Epithelial cell of proximal tubule (primary cell): ENCODE results near the gene TMEM184A. TPM values are rescaled to one million over a fixed set of nuclear protein-coding genes. Genes with fewer than 3 reads are reported as not detected.

Experiments used
- DNase-seq: peaks from one replicate; pipeline ENCODE4 v3.0.0-alpha.2; 2011; ENCODE audit warnings: low read depth
- H3K4me3 ChIP-seq: 2 replicates; pipeline ENCODE4 v1.5.1; 2011; ENCODE audit warnings: low read depth, mild to moderate bottlenecking, low read length
- total RNA-seq: library from RNA; depleted of rRNA; stranded (reverse); fragments of >200 nt; gene quantifications from 2 replicates; pipeline ENCODE4 v1.2.3, GENCODE V29; 2015
- TF ChIP-seq, protein P1 (sequence below): conservative IDR thresholded peaks from 2 replicates; pipeline ENCODE4 v1.5.1; 2012; ENCODE audit warnings: low read depth, mild to moderate bottlenecking, low read length

TMEM184A gene
- total RNA-seq, 1 donor from 2014 or later: 3.6 TPM

DNA sequence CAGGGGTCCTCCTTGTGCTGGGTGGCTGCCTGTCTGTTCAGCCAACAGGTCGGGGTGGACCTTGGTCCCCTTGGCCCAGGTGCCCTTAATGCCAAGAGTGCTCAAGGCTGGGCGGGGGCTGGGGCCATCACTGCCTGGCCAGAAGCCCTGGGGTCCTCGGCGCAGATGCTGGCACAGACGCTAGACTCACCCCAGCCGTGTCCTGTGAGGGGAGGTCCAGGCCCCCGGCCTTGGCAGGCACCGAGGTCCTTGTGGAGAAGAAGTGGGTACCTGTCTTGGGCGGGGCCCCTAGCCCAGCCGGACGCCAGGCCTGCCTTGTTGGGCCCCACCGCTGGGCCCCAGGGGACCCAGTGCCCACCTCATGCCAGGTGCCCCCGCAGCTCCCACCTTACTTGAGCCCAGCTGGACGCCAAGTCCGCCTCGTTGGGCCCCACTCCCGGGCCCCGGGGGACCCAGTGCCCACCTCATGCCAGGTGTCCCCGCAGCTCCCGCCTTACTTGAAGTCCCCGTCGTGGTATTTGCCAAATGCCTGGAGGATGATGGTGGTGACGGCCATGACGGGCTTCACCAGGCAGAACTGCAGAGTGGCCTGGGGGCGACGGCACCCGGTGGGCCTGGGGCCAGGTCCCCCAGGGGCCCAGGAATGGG is 6.5 kb downstream of the TMEM184A start:
- TF ChIP-seq, protein P1, sequence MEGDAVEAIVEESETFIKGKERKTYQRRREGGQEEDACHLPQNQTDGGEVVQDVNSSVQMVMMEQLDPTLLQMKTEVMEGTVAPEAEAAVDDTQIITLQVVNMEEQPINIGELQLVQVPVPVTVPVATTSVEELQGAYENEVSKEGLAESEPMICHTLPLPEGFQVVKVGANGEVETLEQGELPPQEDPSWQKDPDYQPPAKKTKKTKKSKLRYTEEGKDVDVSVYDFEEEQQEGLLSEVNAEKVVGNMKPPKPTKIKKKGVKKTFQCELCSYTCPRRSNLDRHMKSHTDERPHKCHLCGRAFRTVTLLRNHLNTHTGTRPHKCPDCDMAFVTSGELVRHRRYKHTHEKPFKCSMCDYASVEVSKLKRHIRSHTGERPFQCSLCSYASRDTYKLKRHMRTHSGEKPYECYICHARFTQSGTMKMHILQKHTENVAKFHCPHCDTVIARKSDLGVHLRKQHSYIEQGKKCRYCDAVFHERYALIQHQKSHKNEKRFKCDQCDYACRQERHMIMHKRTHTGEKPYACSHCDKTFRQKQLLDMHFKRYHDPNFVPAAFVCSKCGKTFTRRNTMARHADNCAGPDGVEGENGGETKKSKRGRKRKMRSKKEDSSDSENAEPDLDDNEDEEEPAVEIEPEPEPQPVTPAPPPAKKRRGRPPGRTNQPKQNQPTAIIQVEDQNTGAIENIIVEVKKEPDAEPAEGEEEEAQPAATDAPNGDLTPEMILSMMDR: no peak
- no peak overlapping the region for H3K4me3 ChIP-seq
- DNase-seq: no peak

DNA sequence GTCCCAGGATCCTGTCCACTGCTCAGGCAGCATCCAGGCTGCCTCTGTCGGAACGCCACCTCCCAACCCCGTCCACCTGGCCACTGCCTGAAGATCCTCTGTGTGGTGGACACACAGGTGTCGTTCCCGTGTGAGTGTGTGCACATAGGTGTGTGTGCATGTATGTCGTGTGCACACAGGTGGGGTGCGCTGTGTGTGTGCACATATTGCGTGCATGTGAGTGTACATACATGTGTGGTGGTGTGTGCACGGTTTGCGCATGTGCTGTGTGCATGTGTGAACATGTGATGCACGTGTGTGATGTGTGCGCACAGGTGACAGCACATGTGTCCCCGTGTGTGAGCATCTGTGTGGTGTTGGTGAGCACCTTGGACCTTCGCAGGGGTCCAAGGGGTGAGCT is 7.1 kb downstream of the TMEM184A start:
- DNase-seq: no peak
- TF ChIP-seq, protein P1: no peak
- no peak overlapping the region for H3K4me3 ChIP-seq

DNA sequence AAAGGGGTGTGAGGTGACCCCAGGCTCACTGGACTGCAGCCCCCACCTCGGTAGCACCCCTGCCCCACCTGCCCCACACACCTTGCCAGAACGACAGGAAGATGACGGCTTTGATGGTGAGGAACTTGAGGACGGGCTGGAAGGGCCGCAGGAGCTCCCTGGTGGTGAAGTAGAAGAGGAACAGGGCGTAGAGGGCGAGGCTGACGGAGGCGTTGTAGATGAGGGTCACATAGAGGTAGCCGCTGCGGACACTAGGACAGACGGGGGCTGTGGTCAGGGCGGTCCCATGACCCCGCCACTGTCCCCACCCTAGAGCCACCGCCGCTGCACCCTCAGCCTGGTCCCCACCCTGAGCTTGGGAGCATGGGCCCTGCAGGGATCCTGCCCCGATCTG is 7.6 kb downstream of the TMEM184A start:
- DNase-seq: no peak
- H3K4me3 ChIP-seq: no peak overlapping the region
- TF ChIP-seq, protein P1: no peak

DNA sequence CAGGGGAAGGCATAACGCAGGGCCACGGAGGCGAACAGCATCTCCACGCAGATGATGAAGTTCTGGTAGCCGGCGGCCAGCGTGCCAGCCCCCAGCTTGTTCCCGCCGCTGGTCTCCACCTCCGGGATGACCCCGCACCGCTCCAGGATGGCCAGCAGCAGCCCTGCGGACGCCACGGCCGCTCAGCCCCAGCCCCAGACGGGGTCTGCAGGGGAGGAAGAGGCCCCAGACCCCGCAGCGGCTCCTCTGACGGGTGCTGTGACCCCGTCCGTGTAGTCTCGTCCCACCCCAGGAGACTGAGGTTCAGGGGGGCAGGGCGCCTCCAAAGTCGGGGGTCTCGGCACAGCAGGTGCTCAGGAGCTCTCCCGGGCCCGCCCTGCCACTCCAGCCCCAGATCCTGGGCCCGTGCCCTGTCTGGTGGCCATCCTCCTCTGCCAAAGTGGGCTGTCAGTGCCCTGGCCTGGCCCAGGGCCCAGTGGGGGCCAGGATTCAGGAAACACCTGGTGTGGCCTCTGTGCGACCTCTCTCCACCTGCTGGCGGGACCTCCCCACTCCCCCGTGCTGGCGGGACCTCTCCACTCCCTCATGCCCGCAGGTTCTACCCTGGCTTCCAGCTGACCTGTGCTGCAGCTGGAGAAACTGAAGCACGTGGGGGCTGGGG is 8.1 kb downstream of the TMEM184A start:
- TF ChIP-seq, protein P1: no peak

DNA sequence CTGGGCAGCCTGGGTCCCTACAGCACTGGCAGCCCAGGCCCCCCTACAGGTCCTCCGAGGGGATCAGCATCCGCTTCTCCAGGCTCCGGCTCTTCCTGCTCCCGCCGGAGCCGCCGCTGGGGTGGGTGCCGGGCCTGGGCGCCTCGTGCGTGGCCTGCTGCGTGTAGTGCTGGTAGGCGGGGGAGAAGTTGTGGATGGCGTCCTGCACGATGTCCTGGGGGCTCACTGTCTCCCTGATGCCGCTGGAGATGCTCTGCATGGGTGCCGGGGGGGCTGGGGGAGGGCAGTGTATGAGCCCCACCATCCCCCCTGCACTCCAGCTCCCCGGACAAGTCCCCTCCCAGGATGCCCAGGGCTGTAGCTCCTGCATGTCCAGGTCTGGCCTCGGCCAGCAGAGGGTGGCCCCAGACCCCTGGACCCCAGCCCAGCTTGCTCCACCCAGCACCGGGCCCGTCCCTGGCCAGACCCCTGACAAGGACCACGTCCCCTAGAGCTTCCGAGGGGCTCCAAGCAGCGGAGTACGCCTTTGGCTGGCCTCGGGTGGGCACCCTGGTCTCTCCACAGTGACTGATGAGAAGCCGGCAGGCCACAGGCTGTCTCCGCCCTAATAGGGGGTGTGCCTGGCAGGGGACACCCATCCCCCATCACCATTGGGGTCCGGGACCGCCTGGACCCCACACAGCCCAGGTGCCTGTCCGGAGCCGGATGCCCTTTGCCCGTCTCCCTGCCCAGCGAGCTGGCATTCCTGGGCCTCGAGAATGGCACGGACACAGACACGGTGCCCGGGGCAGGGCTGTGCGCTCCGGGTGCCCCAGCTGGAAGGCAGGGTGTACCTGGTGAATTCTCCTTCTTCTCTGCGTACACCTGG is 8.9 kb downstream of the TMEM184A start:
- TF ChIP-seq, protein P1: no peak
- no peak for DNase-seq
- H3K4me3 ChIP-seq: no peak overlapping the region

More for the DNA sequence above, 8.1 kb downstream of the TMEM184A start:
- DNase-seq: no peak
- H3K4me3 ChIP-seq: no peak overlapping the region

DNA sequence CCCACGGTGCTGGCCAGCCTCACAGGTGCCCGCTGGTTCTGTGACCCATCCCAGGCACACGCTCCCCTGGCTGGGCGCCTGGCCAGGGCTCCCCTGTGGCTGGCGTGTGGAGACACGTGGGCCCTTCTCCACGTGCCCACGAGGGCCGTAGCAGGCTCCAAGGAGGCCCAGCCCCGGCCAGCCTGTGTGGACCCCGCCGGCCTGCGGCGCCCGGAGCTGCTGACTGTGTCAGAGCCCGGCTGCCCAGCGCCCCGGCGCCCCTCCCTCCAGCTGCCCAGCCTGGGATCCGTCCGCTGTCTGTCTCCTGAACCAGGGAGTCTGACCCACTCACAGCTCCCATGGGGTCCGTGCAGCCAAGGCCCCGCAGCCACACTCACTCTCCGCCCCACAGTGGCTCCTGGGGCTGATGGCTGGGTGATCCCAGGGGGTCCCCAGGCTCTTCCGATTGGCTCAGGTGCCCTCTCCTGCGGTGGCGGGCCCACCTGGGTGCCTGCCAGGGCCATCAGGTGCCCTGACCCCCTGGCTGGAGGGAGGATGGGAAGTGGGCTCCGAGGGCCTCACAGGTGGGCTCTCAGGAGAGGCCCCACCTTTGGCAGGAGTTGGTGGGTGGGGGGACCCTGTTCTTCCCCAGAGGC is 9.6 kb downstream of the TMEM184A start:
- TF ChIP-seq, protein P1: no peak
- H3K4me3 ChIP-seq: no peak overlapping the region
- DNase-seq: no peak
